Testis (tissue), 3 donors: ENCODE results near the gene FBXW7. TPM values are rescaled to one million over a fixed set of nuclear protein-coding genes. Genes with fewer than 3 reads are reported as not detected.

Experiments used
- DNase-seq: peaks from one replicate; pipeline ENCODE4 v3.0.0-alpha.2; 2019
- H3K27ac ChIP-seq, 2 donors: fragments of 200-600 bp; sonication (generic); one replicate each; pipeline ENCODE4 v1.5.1; 2019
- H3K27me3 ChIP-seq: fragments of 200-600 bp; sonication (generic); one replicate; pipeline ENCODE4 v1.5.1; 2019
- H3K36me3 ChIP-seq: fragments of 200-600 bp; sonication (generic); one replicate; pipeline ENCODE4 v1.5.1; 2017; ENCODE audit warnings: low read depth; ENCODE audit errors: missing control alignments
- H3K4me1 ChIP-seq: fragments of 200-600 bp; sonication (generic); one replicate; pipeline ENCODE4 v1.5.1; 2019
- H3K4me3 ChIP-seq, 2 donors: fragments of 200-600 bp; sonication (generic); one replicate each; pipeline ENCODE4 v1.5.1; 2017 to 2019
- H3K9me3 ChIP-seq: fragments of 200-600 bp; sonication (generic); one replicate; pipeline ENCODE4 v1.5.1; 2017
- POLR2A ChIP-seq: fragments of 450-650 bp; IDR thresholded peaks from one replicate; pipeline ENCODE4 v1.6.1; 2017; ENCODE audit warnings: antibody characterized with exemption, mild to moderate bottlenecking, moderate library complexity
- WGBS, 2 donors: methylation state at CpG; one replicate each; pipeline ENCODE4 v1.1.5; 2018; 5-methylcytosine and 5-hydroxymethylcytosine counted together
- intact Hi-C: fragments of 100-400 bp; cut with DNase I; formaldehyde crosslinking; loops from one replicate; pipeline ENCODE4 v1.15.1; 2023; ENCODE audit warnings: low total_unique reads
- polyA plus RNA-seq: library from polyadenylated mRNA; stranded (reverse); fragments of 350-450 nt; fragmentation: Illumina TruSeq; extraction: RNeasy Lipid Tissue Mini Kit (QIAGEN cat#74804); gene quantifications from one replicate; pipeline ENCODE4 v1.2.3, GENCODE V29; 2014; ENCODE audit warnings: low read depth, low replicate concordance; ENCODE audit not compliant: insufficient read depth
- total RNA-seq, 2 donors: library from RNA; depleted of rRNA; stranded (reverse); fragments of >200 nt; gene quantifications; one replicate each; pipeline ENCODE4 v1.2.3, GENCODE V29; 2016
- TF ChIP-seq, protein P1 (sequence below), 3 experiments: fragments of 450-650 bp in 2 of 3; fragments of 200-600 bp in 1 of 3; sonication (generic) in 1 of 3; IDR thresholded peaks; one replicate each; pipeline ENCODE4 v1.5.1; 2016 to 2019; ENCODE audit warnings: antibody characterized with exemption in 3 of 3, mild to moderate bottlenecking in 2 of 3, moderate library complexity in 1 of 3

FBXW7 gene
- total and polyA plus RNA-seq, 3 donors from 2014 or later = 44.8 to 68.5 (median 55.4) TPM

DNA sequence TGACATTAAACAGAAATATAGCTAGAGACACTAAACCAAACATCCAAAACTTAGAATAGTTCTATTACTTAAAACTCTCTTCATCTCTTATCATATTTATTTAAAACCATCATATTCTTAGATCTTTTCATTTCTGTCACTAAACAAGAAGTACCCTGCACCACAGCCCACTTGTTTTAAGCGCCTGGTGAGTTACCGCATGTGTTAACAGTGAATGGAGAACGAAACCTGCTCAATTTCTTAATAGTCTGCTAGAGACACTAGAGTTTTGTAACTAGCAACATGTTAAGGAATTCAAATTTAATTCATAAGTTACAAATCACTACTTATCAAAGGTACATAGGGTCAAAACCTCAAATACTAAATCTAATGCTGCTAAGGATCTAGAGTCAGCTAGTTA, 111.5 kb downstream of the FBXW7 start:
- no peak for DNase-seq
- Histone ChIP-seq H3K4me1 (no peaks in the 10 kb centered on the region), H3K9me3 (no peaks in the 10 kb centered on the region), H3K36me3 (no peaks in the 10 kb centered on the region), H3K27ac (no peak overlapping the region), H3K27me3 (no peaks in the 10 kb centered on the region), H3K4me3 (no peak overlapping the region)
- no peak for TF ChIP-seq POLR2A
- TF ChIP-seq, protein P1, sequence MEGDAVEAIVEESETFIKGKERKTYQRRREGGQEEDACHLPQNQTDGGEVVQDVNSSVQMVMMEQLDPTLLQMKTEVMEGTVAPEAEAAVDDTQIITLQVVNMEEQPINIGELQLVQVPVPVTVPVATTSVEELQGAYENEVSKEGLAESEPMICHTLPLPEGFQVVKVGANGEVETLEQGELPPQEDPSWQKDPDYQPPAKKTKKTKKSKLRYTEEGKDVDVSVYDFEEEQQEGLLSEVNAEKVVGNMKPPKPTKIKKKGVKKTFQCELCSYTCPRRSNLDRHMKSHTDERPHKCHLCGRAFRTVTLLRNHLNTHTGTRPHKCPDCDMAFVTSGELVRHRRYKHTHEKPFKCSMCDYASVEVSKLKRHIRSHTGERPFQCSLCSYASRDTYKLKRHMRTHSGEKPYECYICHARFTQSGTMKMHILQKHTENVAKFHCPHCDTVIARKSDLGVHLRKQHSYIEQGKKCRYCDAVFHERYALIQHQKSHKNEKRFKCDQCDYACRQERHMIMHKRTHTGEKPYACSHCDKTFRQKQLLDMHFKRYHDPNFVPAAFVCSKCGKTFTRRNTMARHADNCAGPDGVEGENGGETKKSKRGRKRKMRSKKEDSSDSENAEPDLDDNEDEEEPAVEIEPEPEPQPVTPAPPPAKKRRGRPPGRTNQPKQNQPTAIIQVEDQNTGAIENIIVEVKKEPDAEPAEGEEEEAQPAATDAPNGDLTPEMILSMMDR (IDR thresholded peaks at IDR 0.05) = no peak
- intact Hi-C loops = no loop called here
- 96 to 97% methylated on average over 3 of the region's 3 CpGs for WGBS, 2 donors

DNA sequence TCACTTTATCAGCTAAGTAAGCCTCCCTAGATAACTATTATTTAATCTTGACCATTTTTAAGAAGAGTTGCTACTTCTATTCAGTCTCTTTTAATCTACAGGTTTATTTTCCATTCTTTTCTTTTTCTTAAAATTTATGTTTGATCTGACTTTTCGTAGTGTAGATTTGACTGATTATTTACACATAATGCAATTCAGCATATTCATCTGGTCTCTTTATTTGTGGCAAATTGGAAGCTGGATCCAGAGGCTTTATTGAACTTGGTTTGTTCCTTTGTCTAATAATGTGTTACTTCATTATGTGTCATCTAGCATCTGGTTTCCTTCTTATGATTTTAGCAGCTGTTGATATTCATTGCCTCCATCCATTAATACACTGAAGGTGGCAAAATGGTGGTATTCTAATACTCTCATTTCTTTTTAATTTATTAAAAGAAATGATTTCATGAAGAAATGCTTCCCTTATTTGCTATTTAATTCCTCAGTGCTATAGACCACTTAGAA, 113.0 kb downstream of the FBXW7 start:
- intact Hi-C loops = no loop called here
- DNase-seq = no peak
- Histone ChIP-seq H3K36me3 (no peaks in the 10 kb centered on the region), H3K27me3 (no peaks in the 10 kb centered on the region), H3K9me3 (no peaks in the 10 kb centered on the region), H3K4me1 (no peaks in the 10 kb centered on the region), H3K27ac (no peak overlapping the region), H3K4me3 (no peak overlapping the region)
- TF ChIP-seq, protein P1 (IDR thresholded peaks at IDR 0.05) = no peak
- no peak for TF ChIP-seq POLR2A
- WGBS, 2 donors = 95 to 100% methylated on average over 1 of the region's 1 CpG

DNA sequence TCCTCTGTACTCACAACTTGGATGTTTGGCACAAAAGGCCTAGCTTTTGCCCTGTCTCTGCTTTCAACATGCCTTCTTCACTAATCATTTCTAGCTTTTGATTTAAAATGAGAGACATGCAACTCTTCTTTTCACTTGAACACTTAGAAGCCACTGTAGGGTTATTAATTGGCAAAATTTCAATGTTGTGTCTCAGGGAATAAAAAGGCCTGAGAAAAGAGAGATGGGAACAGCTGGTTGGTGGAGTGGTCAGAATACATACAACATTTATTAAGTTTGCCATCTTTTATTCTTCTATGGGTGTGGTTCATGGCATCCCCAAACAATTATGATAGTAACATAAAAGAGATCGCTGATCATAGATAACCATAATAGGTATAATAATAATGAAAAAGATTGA, 114.3 kb downstream of the FBXW7 start:
- intact Hi-C loops = no loop called here
- no peak overlapping the region for H3K27ac ChIP-seq
- WGBS, 2 donors = 88 to 96% methylated on average over 1 of the region's 1 CpG
- no peaks in the 10 kb centered on the region for H3K4me1 ChIP-seq
- H3K27me3 ChIP-seq = no peaks in the 10 kb centered on the region
- H3K4me3 ChIP-seq = no peak overlapping the region
- H3K9me3 ChIP-seq = no peaks in the 10 kb centered on the region
- TF ChIP-seq POLR2A = no peak
- TF ChIP-seq, protein P1 (IDR thresholded peaks at IDR 0.05) = no peak
- DNase-seq = no peak
- no peaks in the 10 kb centered on the region for H3K36me3 ChIP-seq

DNA sequence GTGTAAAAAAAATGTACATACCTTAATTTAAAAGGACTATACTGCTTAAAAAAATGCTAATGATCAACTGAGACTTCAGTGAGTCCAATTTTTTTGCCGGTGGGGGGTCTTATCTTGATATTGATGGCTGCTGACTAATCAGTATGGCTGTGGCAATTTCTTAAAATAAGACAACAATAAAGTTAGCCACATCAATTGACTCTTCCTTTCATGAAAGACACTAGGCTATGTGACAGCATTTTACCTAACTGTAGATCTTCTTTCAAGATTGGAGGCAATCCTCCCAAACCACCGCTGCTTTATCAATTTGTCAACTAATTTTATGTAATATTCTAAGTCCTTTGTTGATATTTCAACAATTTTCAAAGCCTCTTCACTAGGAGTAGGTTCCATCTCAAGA, 116.1 kb downstream of the FBXW7 start:
- no peak for DNase-seq
- intact Hi-C loops = no loop called here

DNA sequence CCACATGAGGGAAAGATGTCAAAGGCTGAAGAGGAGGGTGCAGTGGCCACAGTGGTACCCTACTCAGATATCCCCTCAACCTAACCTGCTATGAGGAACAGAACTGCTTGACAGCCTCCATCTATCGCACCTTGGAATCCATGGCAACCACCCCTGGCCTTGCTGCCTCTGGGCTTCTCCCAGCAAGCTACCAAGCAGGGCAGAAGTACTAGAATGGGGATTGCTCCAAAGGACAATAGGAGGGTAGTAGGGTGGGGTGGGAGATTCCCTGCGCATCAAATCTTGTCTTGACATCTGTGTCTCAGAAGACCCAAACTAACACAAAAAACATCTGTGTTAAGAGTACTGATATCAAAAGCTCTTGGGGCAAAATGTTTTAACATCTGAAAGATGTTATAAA, 118.2 kb downstream of the FBXW7 start:
- Histone ChIP-seq H3K9me3 (no peaks in the 10 kb centered on the region), H3K4me3 (no peak overlapping the region), H3K36me3 (no peaks in the 10 kb centered on the region), H3K27me3 (no peaks in the 10 kb centered on the region), H3K4me1 (no peaks in the 10 kb centered on the region), H3K27ac (no peak overlapping the region)
- no peak for DNase-seq
- intact Hi-C loops = no loop called here
- 70 to 100% methylated on average over 2 of the region's 2 CpGs for whole genome bisulfite sequencing, 2 donors
- no peak for TF ChIP-seq POLR2A
- TF ChIP-seq, protein P1 (IDR thresholded peaks at IDR 0.05) = no peak

More for the DNA sequence above, 116.1 kb downstream of the FBXW7 start:
- no peaks in the 10 kb centered on the region for H3K27me3 ChIP-seq
- WGBS, 2 donors = 90 to 96% methylated on average over 2 of the region's 2 CpGs
- H3K4me1 ChIP-seq = no peaks in the 10 kb centered on the region
- no peaks in the 10 kb centered on the region for H3K9me3 ChIP-seq
- no peak for TF ChIP-seq POLR2A
- TF ChIP-seq, protein P1 (IDR thresholded peaks at IDR 0.05) = no peak
- H3K4me3 ChIP-seq = no peak overlapping the region
- H3K36me3 ChIP-seq = no peaks in the 10 kb centered on the region
- no peak overlapping the region for H3K27ac ChIP-seq
